EH (cell line): ENCODE measurements around the gene SYTL2.

Experiments used
- DNase-seq: peaks from one replicate; pipeline ENCODE4 v3.0.0-alpha.2; 2015; ENCODE audit warnings: low read depth

Gene SYTL2

DNA sequence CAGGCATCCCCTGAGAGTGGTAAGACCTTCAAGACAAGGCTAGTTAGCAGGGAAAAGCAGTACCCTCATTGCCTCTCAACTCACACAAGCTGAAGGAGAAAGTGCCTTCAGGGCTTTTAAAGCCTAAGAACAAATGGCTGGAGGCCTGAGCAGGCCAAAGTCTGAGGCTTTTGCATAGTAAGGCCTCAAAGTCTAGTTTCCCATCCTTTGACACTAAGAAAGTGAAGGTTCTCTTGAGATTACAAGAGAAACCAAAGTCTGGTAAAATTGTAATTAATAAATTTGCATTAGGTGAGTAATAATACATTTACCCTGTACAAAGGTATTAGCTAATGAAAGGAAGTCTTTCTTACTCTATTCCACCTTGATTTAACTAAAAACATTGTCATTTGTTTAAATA lies 78.0 kb downstream of the SYTL2 start:
- no peak for DNase-seq

DNA sequence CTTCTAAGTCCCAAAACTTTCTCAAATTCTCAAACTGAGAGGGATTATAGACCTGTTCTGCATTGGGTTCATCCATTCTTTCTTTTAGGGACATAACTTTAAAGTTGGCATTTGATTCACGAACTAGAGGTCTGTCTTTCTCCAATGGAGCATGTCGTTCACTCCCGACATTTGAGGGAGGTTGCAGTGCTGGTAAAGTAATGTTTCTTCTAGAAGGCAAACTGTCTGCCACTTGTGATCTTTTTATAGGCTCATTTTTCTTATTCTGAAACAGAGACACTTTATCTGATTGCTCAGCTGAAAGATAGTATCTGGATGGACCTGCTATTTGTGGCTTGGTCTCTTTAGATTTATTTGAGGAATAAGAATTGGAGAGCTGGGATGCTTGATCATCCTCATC lies 84.6 kb downstream of the SYTL2 start:
- no peak for DNase-seq

DNA sequence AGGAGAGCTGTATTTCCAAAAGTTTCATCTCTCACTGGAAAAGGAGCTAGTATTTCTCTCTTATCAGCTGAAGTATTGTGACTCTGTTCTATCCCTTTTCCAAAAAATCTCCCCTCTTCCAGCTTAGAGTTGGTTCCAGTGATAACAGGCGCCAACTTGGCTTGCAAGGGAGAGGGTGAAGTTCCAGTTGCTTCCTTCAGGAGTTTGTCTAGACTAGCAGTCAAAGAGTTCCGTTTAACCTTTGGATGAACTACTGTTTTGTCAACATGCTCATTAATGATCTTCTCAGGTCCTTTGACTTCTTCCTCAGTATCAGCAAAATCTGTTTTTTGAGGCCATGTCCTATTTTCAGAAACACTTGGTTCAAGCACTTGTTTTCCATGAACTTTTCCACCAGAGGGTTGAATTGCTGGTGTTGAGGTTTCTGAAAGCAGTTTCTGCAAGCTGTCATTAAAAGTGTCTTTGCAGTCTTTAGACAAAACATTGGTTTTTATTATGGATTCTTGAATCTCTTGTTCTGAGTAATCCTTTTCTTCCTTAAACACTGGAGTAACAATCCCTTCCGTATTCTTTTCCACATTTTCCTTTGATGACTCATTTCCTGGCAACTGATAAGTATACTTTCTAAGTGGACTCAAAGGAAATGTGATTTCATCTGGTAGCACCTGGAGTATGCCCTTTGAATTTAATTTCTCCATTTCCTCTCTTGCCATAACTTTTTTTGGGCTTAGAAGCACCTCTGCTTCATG lies 85.3 kb downstream of the SYTL2 start:
- DNase-seq, result peak; percentile 95

DNA sequence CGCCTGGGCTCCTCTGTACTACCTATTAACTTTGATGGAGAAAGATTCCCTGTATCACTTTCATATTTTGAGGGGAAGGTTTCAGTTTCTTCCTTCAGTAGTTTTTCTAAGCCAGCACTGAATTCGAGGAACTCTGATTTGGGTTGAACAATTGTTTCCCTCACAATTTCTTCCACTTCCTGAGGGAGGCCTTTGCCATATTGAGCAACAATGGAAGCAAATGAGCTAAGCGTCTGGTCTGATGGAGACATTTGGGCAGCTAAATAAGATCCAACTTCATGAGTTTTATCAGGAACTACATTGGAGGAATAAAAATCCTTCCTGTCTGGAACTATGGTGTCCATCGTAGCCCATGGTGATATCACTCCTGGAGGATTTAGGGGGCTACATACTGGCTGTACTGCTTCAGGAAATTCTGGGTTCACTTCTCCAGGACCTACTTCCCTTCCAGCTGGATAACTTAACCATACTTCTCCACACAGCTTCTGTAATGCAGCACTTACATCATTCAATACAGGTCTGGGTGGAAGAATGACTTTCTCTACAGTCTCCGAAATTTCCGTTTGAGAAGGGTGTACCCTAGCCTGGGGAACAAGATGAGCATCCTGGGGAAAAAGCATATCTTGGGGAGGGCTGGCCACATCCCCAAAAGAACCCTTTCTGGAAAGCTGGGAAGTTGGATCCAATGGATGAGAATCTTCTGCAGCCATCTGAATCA lies 86.0 kb downstream of the SYTL2 start:
- DNase-seq, result no peak

DNA sequence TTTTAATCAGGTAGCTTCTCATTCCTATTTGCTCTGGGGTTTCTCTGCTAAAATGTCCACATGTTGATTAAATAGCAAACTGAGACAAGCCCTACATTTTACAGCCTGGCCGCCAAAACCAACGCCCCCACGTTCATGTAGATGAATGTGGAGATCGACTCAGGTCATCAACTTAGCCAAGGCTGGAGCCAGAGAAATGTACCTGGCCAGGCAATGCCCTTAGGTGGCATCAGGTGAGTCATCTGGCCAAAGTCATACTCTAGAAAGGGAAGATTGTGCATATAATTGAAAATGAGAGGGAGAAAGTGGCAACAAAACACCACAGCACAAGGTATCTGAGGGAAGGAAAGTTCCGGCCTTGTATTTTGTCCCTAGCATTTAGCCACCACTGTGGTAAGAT lies 87.9 kb downstream of the SYTL2 start:
- no peak for DNase-seq

DNA sequence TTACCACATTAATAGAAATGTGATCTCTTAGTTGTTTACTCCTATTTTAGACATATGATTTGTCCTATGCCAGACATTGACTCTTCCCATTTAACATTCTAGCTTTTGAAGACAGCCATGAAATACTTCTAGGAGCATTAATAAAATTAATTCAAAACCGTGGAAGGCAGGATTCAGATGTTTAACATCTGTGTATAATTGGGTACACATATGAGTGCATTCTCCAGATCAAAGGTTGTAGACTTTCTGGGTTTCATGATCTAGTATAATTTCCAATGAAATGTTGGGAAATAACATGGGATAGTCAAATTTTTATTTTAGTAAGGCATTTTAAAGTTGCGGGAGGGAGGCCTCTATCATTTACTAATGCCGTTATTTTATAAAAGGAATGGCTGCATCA lies 89.8 kb downstream of the SYTL2 start:
- no peak for DNase-seq

DNA sequence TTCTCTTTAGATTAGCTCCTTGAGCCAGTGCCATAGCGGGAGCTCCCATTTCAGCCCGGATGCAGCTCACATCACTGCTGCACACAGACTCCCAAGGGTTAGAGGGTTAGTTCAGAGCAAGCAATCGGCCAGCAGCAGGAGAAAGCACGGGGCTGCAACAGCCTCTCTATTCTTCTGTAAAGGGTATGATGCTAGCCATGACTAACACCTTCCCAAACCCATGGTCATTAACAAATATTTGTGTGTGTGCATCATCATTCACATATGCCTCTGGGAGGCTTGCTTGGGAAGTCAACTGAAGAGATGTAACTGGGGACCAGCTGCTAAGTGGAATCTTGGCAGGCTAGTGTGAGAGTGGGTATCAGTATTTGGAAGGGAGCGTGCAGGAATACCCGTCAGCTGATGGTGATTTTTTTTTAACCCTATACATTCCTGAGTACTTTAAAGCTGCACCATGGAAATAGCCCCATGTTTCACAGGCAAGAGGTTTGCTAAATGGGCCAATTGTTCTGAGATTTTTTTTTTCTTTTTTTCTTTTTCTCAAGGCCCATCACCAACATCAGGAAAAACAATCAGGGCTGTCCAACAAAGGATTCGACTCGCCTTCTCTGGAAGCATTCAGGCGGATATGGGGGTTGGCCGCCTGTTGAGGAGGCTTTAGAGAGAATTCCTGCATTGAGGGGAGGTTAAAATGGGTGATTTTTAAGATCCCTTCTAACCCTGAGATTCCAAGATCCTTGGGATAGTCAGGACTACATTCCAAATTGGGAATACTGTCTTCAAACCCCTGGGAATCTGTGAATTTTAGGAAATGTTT lies 91.7 kb downstream of the SYTL2 start:
- peak; percentile 100 for DNase-seq

DNA sequence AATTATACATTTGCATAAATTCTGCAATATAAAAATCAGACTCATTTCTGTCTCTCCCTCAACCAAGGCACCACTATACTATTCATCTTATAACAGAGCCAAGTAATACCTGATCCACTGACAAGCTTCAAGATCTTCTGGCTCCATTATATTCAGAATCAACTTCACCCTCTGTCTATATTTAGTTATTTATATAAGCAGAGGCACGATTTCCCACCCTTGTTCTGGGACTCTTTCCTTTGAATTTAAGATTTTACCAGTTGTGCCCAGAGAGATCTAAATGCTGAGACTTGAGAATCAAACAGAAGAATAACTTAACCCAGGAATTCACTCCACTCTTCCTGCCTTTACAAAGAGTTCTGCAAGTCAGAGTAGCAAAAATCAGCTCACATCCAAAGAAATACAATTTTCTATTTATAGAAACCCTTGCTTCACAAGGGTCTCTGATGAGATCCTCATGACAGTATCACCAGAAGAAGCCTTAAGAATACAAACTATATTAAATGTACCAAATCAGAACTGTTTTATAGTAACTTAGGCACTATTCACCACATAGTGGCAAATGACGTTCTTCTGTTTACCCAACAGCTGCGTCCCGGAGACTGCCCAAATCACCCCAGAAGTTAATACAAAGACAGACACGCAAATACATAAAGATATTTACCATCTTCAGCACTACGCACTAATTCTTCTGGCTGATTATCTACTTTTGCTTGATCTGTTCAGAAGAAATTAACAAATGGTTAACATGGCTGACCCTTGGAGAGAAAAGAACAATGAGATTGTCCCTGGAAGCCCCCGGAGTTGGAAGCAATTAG lies 92.6 kb downstream of the SYTL2 start:
- no peak for DNase-seq

DNA sequence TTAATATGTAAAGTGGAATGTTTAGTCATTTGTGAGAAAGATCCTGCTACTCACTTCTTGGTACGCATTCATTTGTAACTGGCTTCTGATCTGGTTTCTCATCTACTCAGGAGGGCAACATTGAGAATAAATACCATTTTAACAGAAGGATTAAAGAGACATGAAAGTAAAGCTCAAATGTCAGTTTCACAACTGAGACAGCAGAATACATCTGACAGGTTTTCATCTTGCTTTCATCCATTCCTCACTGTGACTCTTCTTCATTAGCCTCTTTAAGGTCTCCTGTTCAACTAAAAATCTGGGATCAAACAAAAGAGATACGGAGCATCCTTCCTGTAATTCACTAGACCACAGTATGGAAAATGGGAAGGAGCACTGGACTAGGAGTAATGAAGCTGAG lies 93.5 kb downstream of the SYTL2 start:
- DNase-seq, result no peak

DNA sequence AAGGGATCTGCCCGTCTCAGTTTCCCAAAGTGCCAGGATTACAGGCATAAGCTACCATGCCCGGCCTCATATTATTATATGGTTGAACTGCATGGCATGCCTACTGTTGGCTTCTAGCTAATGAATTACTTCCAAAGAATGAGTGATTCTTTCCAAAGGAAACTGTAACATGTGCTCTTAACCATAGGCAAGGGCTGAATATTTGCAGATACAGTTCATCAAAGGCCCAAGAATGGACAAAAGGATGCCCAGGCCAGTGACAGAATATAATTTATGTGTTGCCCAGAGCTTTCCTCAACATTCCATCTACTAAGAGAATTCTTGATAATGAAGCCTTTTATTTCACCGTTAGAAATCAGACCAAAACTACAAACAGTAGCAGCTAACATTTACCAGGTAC lies 98.0 kb downstream of the SYTL2 start:
- peak; percentile 49 for DNase-seq

DNA sequence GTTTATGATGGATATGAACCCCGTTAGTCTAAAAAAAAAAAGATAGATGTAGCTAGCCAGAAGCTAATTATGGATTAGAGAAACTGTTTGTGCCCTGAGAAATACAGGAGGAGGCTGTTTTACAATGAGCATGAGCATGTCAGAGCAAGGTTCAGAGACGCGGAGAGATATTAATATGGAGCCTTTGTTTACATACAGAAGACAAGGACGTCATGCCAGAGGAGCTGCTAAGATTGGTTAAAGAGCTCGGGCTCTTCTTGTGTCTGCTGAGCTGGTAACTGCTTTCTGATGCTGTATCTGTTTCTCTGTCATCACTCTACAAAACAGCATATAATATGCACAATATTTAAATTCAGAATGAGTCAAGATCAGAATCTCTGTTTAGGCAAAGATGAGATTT lies 100.0 kb downstream of the SYTL2 start:
- no peak for DNase-seq

DNA sequence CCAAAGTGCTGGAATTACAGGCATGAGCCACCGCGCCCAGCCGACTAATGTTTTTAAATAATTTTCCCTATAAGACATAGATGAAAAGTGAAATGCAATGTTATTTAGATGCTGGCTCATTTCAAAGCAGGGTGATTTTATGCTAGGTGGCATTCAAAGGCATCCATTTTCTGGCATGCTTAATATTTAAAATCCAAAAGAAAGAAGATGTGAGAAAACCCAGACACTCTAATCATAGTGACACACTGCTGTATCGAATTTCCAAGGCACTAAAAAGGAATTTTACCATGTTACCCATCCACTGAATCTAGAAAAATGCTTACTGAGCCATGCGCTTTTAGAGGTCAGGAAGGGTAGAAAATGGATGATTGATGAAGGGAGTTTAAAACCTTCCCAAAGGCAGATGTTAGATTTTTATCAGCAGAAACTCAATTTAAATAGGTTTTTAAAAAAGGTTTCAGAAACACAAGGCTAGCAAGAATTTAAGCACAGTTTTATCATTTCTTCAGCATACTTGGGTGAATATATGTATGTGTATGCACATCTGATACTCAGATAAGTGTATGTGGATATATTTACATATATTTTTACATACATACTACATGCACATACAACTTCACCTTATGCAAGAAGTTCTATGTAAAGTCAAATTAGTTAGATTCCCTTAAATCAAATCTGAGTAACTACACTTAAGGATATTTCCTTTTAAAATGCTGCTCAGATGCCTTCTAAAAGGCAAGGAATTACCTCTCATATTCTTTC lies 100.8 kb downstream of the SYTL2 start:
- DNase-seq, result no peak

DNA sequence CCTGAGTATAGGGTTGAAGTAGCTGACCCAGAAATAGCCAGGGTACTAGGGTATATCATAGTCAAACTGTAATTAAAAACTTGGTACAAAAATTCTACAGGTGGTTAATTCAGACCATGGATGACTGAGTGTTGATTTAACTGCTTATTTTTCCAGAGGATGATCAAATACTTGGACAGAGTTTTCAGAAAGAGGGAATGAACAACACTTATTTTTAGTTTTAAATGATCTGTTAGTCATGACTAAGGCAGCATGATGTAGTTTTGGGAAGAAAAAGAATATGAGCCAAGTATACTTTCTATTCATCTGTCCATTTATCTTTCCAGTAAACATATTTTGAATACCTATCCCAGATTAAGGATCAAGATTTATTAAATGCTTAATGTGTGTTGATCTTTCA lies 105.1 kb downstream of the SYTL2 start:
- DNase-seq, result peak; percentile 70

DNA sequence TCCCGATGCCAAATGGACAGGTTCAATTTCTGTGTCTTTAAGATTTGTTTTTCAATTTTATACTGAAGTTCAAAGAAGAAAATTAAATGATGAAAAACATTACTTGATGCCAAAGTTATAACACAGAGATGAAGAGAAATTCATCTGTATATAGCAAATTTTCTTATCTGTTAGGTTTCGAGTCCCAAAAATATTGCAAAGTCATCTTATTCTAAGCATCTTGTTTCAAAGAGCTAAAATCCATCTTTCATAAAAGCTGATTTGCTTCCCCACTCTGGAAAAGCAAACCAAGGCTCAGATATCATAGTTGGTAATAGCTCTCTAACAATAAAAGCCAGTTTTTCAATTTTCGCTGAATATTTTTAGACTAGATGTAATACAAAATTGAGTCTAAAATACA lies 106.0 kb downstream of the SYTL2 start:
- no peak for DNase-seq

DNA sequence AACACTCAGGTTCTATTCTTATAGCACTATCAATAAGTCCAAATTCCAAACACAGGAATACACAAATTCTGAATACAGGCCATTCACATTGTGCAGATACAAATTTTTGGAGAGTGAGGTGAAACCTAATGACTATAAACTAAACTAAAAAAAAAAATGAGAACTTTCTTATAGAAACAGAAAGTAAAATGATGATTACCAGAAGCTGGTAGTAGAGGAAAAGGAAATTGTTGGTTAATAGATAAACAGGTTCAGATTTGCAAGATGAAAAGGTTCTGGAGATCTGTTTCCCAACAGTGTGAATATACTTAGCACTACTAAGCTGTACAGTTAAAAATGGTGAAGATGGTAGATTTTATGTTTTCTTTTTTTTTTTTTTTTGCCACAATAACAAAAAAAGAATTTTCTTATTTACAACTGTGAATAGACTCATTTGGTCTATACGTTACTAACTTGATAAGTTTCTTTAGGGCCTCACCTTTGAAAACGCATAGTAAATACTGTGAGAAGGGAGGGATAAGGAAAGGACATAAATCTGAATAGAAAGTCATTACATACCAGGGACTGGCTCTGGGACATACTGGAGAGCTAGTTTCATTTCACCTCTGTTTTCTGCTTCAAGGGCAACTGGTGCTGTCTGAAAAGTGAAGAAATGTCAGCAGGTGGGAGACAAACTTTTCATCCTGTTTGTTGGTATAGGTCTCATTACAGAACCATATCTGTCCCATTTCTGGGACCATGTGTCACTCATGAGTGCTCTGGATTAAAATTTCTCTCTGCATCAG lies 110.8 kb downstream of the SYTL2 start:
- DNase-seq, result no peak

DNA sequence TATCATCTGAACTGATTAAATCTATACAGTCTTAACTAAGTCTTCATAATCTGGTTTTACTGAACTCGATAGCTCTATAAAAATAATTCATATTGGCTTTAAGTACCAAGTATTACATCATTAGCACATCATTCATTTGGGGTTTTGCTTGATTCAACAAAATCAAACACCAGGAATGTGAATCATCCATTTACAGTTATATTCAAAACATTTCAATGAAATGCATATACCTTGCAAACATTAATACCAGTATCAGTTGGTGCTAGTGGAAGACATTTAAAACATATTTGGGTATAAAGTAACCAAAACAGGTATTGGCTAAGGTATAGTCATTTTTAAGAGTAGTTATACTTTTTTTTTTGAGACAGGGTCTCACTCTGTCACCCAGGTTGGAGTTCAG lies 112.7 kb downstream of the SYTL2 start:
- no peak for DNase-seq

DNA sequence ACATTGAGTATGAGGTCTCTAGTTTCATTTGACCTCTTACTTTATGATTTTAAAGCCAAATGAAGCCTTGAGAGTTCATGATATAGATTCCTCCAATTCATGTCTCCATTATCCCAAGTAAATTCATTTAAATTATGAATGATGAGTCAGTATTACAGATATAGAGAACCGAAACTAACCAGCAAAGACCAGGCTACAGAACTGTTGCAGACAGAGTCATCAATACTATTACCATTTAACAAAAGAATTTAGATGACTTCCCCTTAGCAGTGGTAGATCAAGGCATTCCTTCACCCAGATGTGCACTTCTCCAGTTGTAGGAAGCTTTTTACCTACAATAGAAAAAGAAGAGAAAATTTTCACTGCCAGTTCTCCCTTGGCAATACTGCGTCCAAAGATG lies 113.2 kb downstream of the SYTL2 start:
- DNase-seq, result no peak

DNA sequence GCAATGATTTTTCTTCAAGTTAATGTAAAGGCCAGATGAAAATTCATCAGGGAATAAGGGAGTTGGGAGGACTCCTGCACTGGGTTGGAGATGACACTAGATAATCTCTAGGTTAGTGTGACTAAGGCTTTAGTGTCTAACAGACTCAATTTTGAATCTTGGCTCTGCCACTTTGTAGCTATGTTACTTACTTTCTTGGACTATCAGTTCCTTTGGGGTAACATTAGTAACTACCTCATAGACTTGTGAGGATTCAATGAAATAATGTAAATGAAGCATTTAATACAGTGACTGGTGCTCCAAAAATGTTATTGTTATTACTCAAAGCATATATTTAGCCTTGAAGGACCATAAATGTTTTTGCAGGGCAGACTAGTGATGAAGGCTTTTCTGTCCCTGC lies 115.4 kb downstream of the SYTL2 start:
- DNase-seq, result no peak

DNA sequence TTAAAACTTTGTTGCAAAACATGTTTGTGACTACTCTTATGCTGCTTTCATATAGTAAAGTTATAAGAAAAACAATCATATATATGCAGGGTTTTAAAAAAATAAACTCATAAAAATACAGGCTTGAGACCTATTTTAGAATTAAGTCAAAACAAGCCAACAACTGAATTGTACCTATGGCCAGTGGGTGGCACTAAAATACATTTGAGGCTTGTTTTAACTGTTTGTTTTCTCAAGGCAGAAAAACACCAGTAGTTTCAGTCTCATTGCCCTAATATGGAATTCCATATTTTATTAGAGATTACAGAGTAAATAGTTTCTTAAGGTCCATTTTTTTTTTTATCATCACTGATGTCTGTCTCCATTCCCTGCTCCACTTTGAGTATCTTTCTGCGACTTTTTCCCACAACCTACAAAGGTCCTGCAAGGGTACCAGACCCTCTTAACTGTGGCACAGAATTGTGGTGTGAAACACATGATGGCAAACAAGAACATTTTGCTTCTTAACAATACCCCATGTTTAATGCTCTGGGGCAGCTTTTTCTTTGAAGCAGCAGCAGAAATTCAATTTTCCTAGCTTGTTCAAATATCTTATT lies 116.5 kb downstream of the SYTL2 start:
- DNase-seq, result peak; percentile 74

DNA sequence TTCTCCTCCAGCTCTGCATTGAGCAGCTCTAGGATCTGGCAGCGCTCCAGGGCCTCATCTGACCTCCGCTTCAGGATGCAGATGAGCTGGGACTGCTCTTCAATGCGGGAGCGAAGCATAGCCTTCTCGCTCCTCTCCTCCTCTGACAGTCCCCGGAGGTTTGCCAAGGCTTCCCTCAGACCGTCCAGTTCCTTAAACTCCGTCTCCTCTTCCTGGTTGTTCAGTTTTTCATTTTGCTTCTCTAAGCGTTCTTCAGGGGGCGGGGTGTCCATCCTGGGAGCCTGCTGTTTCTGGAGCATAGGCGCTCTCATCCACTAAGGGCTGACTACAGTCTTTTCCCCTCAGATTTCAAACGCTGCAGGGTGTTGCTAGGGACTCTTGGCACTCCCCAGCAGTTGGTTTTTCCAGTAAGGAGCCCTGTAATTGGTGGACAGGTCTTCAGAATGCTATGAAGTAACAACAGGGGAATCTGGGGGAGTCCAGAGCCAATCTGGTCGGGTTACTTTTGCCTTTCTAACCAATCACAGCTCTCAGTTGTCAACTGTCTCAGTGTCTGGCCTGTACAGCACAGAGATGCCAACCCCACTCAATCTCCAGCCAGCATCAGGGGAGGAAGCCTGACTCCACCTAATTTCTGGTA lies 125.0 kb downstream of the SYTL2 start, which contains the start of gene CCDC89:
TSS of gene CCDC89 (minus strand) at position 376 of the 640 bp plus-strand sequence. CDS start at position 311, 65 bp downstream.
- peak; percentile 62 for DNase-seq
